A673 (cell line): ENCODE results near the gene RELN.

Experiments used
- EZH2 ChIP-seq: fragments of 200-600 bp; sonication (generic); IDR thresholded peaks from 2 replicates; pipeline ENCODE4 v1.6.1; 2017; ENCODE audit warnings: borderline replicate concordance, low read depth, mild to moderate bottlenecking, mixed read lengths, antibody characterized with exemption, low read length; ENCODE audit not compliant: poor library complexity, severe bottlenecking
- TF ChIP-seq, protein P1 (sequence below): fragments of 300-800, 200-600 bp; sonication (generic); conservative IDR thresholded peaks from 2 replicates; pipeline ENCODE4 v1.5.1; 2017; ENCODE audit warnings: low read depth, mild to moderate bottlenecking, antibody characterized with exemption, low read length, moderate library complexity, mixed read lengths

DNA sequence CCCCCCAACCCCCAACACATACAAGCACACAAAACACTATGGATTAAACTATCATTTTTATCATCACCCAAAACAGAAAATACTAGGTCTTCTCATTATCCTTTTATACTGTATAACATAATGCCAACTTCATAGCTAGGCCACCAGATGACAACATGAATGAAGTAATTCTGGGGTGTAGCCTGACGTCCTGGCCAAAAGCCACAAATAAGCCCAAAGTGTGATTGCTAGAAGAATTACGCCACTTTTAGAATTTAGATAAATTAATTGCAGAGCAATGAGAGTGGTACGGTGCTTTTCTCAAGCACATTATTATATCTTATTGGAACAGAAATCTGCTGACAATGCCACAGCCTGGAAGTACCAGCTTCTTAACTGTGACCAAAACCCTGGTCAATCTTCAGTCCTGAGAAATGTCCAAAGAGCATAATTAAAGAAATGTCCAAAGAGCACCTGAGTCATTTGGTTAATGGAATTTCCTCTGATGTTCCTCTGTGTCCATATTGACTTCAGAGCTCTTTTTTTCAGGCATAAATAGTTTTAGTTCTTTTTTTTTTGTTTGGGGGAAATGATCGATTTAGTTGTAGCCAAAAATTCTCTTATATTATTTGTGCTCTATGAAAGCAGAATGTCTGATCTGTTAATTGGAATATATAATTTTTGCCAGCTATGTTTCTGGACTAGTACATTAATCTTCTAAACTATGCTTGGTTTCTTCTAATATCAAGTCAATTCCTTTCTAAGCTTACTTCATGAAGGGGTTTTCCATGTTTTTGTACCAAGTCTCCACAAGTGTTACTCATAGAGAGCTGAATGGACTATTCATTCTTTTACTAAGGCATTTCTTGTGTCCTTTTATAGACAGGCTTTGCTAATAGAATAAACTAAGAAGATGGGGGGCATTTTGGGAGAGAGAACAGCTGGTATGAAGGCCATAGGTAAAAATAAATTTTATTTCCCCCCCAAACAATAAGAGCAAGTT is 310.0 kb downstream of the RELN start:
- TF ChIP-seq, protein P1, sequence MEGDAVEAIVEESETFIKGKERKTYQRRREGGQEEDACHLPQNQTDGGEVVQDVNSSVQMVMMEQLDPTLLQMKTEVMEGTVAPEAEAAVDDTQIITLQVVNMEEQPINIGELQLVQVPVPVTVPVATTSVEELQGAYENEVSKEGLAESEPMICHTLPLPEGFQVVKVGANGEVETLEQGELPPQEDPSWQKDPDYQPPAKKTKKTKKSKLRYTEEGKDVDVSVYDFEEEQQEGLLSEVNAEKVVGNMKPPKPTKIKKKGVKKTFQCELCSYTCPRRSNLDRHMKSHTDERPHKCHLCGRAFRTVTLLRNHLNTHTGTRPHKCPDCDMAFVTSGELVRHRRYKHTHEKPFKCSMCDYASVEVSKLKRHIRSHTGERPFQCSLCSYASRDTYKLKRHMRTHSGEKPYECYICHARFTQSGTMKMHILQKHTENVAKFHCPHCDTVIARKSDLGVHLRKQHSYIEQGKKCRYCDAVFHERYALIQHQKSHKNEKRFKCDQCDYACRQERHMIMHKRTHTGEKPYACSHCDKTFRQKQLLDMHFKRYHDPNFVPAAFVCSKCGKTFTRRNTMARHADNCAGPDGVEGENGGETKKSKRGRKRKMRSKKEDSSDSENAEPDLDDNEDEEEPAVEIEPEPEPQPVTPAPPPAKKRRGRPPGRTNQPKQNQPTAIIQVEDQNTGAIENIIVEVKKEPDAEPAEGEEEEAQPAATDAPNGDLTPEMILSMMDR, result no peak
- TF ChIP-seq EZH2, result no peak
